GM18502 (cell line): ENCODE measurements around the gene SYNPO.

Experiments used
- ATAC-seq: cut with Tn5 transposase; IDR thresholded peaks from one replicate; pipeline ENCODE4 v1.9.1; 2021; ENCODE audit warnings: mild to moderate bottlenecking; ENCODE audit not compliant: unreplicated experiment, poor library complexity

SYNPO gene

GRCh38 chr5:150672237-150672883 is 31.9 kb downstream of the SYNPO start:
- no peak for ATAC-seq

GRCh38 chr5:150672884-150673275 is 32.4 kb downstream of the SYNPO start:
- ATAC-seq: no peak

- ATAC-seq: no peak
These were observed 33.9 kb downstream of the SYNPO start for GRCh38 chr5:150674341-150674821.

- ATAC-seq: no peak
These were observed 34.6 kb downstream of the SYNPO start for GRCh38 chr5:150675069-150675468.

GRCh38 chr5:150676578-150676977 is 36.1 kb downstream of the SYNPO start:
- no peak for ATAC-seq

- ATAC-seq: no peak
These were observed 48.7 kb downstream of the SYNPO start for GRCh38 chr5:150689120-150689519.

GRCh38 chr5:150690760-150691159 is 50.3 kb downstream of the SYNPO start:
- no peak for ATAC-seq

- no peak for ATAC-seq
These were observed 51.8 kb downstream of the SYNPO start for GRCh38 chr5:150692276-150692675.

GRCh38 chr5:150694612-150695011 is 54.2 kb downstream of the SYNPO start:
- ATAC-seq: no peak

GRCh38 chr5:150700246-150700593 is 59.8 kb downstream of the SYNPO start:
- ATAC-seq: peak; percentile 9

GRCh38 chr5:150700594-150701377 is 60.3 kb downstream of the SYNPO start, which contains the start of gene RBM22:
TSS of gene RBM22 (minus strand) at chr5:150701062. CDS start at chr5:150700985, 77 bp downstream.
- ATAC-seq: peak; percentile 95

- no peak for ATAC-seq
These were observed 63.3 kb downstream of the SYNPO start for GRCh38 chr5:150703762-150704161.

GRCh38 chr5:150706776-150707390 is 66.4 kb downstream of the SYNPO start:
- ATAC-seq: no peak
